ENCODE data around the gene SLC12A7.
"Not testable (repeated sequence)": the region's sequence is repeated elsewhere in the genome, so short reads cannot be mapped to it uniquely, and the experiment has no call there.

SLC12A7 gene

GRCh38 chr5:1140171-1140817 lies 28.4 kb upstream of the SLC12A7 start:
- DNase-seq: peak; percentile 88

- no peak for DNase-seq
These were observed 27.7 kb upstream of the SLC12A7 start for GRCh38 chr5:1139331-1140170.

- no peak for DNase-seq
These were observed 26.8 kb upstream of the SLC12A7 start for GRCh38 chr5:1138445-1139245.

GRCh38 chr5:1137567-1138444 lies 25.9 kb upstream of the SLC12A7 start:
- DNase-seq: no peak

GRCh38 chr5:1136814-1137213 lies 25.0 kb upstream of the SLC12A7 start:
- no peak for DNase-seq

- DNase-seq: no peak
These were observed 24.0 kb upstream of the SLC12A7 start for GRCh38 chr5:1135696-1136525.

GRCh38 chr5:1134478-1134877 lies 22.6 kb upstream of the SLC12A7 start:
- no peak for DNase-seq

- DNase-seq: no peak
These were observed 21.8 kb upstream of the SLC12A7 start for GRCh38 chr5:1133510-1134201.

- no peak for DNase-seq
These were observed 21.2 kb upstream of the SLC12A7 start for GRCh38 chr5:1133108-1133507.

- DNase-seq: no peak
These were observed 20.7 kb upstream of the SLC12A7 start for GRCh38 chr5:1132570-1132969.

GRCh38 chr5:1131726-1132125 lies 19.9 kb upstream of the SLC12A7 start:
- no peak for DNase-seq

- no peak for DNase-seq
These were observed 19.3 kb upstream of the SLC12A7 start for GRCh38 chr5:1131191-1131621.

GRCh38 chr5:1130218-1130946 lies 18.5 kb upstream of the SLC12A7 start:
- no peak for DNase-seq

GRCh38 chr5:1129711-1130055 lies 17.8 kb upstream of the SLC12A7 start:
- DNase-seq: no peak

- DNase-seq: no peak
These were observed 17.3 kb upstream of the SLC12A7 start for GRCh38 chr5:1128977-1129710.

GRCh38 chr5:1127959-1128785 lies 16.3 kb upstream of the SLC12A7 start:
- no peak for DNase-seq

GRCh38 chr5:1125695-1126094 lies 13.8 kb upstream of the SLC12A7 start:
- DNase-seq: not testable (repeated sequence)

- DNase-seq: no peak
These were observed 13.1 kb upstream of the SLC12A7 start for GRCh38 chr5:1125030-1125357.

Data from CD4-positive, alpha-beta T cell treated with Interleukin-17A for 4 hours (primary cell).